ENCODE results near the gene SCFD2.

The SCFD2 gene

GRCh38 chr4:53067125-53067802 lies 298.6 kb downstream of the SCFD2 start:
- H3K27me3 ChIP-seq (ENCODE audit: low read depth, low read length): no peaks in the 10 kb centered on the region
- peaks cover 12% of the 10 kb centered on the region for H3K36me3 ChIP-seq (replicated peaks; ENCODE audit: low read depth, low read length)
- H3K9me3 ChIP-seq (ENCODE audit: insufficient read depth, low read length): peaks cover 11% of the 10 kb centered on the region; the same call in 1 of the 2 replicates
- no peak overlapping the region for H2AFZ ChIP-seq (ENCODE audit: low read depth, low read length)
- H3K9ac ChIP-seq (ENCODE audit: low read length): no peak overlapping the region
- H3K27ac ChIP-seq (ENCODE audit: low read length): no peak overlapping the region
- no peaks in the 10 kb centered on the region for H4K20me1 ChIP-seq (ENCODE audit: insufficient read depth, low read length)
- TF ChIP-seq CTCF (IDR thresholded peaks at IDR 0.05; ENCODE audit: low read depth, low read length) (no peak), EZH2phosphoT487 (IDR thresholded peaks at IDR 0.05; ENCODE audit: low read depth) (no peak)
- H3K4me3 ChIP-seq (ENCODE audit: low read length): no peak overlapping the region
- H3K79me2 ChIP-seq (ENCODE audit: low read length): no peaks in the 10 kb centered on the region
- no peaks in the 10 kb centered on the region for H3K4me1 ChIP-seq (ENCODE audit: low read length)
- no peak overlapping the region for H3K4me2 ChIP-seq (ENCODE audit: low read length)

GRCh38 chr4:53066155-53066554 lies 299.7 kb downstream of the SCFD2 start:
- no peak overlapping the region for H3K9ac ChIP-seq (ENCODE audit: low read length)
- TF ChIP-seq CTCF (IDR thresholded peaks at IDR 0.05; ENCODE audit: low read depth, low read length) (no peak), EZH2phosphoT487 (IDR thresholded peaks at IDR 0.05; ENCODE audit: low read depth) (no peak)
- H3K79me2 ChIP-seq (ENCODE audit: low read length): no peaks in the 10 kb centered on the region
- no peak overlapping the region for H3K27ac ChIP-seq (ENCODE audit: low read length)
- H3K27me3 ChIP-seq (ENCODE audit: low read depth, low read length): no peaks in the 10 kb centered on the region
- no peak overlapping the region for H2AFZ ChIP-seq (ENCODE audit: low read depth, low read length)
- peaks cover 12% of the 10 kb centered on the region for H3K36me3 ChIP-seq (replicated peaks; ENCODE audit: low read depth, low read length)
- no peaks in the 10 kb centered on the region for H3K4me1 ChIP-seq (ENCODE audit: low read length)
- H3K9me3 ChIP-seq (ENCODE audit: insufficient read depth, low read length): peaks cover 11% of the 10 kb centered on the region; the same call in 1 of the 2 replicates
- H3K4me3 ChIP-seq (ENCODE audit: low read length): no peak overlapping the region
- no peak overlapping the region for H3K4me2 ChIP-seq (ENCODE audit: low read length)
- H4K20me1 ChIP-seq (ENCODE audit: insufficient read depth, low read length): no peaks in the 10 kb centered on the region

GRCh38 chr4:53064609-53065008 lies 301.3 kb downstream of the SCFD2 start:
- Histone ChIP-seq H3K4me3 (ENCODE audit: low read length) (no peak overlapping the region), H3K9ac (ENCODE audit: low read length) (no peak overlapping the region), H3K79me2 (ENCODE audit: low read length) (no peaks in the 10 kb centered on the region), H4K20me1 (ENCODE audit: insufficient read depth, low read length) (no peaks in the 10 kb centered on the region), H3K27ac (ENCODE audit: low read length) (no peak overlapping the region), H3K36me3 (replicated peaks; ENCODE audit: low read depth, low read length) (peaks cover 12% of the 10 kb centered on the region), H3K9me3 (ENCODE audit: insufficient read depth, low read length) (peaks cover 11% of the 10 kb centered on the region; the same call in 1 of the 2 replicates), H3K27me3 (ENCODE audit: low read depth, low read length) (no peaks in the 10 kb centered on the region), H2AFZ (ENCODE audit: low read depth, low read length) (no peak overlapping the region), H3K4me1 (ENCODE audit: low read length) (no peaks in the 10 kb centered on the region), H3K4me2 (ENCODE audit: low read length) (no peak overlapping the region)
- TF ChIP-seq EZH2phosphoT487 (IDR thresholded peaks at IDR 0.05; ENCODE audit: low read depth) (no peak), CTCF (IDR thresholded peaks at IDR 0.05; ENCODE audit: low read depth, low read length) (no peak)

GRCh38 chr4:53061091-53061850 lies 304.6 kb downstream of the SCFD2 start:
- no peak overlapping the region for H3K4me3 ChIP-seq (ENCODE audit: low read length)
- H3K79me2 ChIP-seq (ENCODE audit: low read length): no peaks in the 10 kb centered on the region
- H3K4me2 ChIP-seq (ENCODE audit: low read length): no peak overlapping the region
- H3K9ac ChIP-seq (ENCODE audit: low read length): no peak overlapping the region
- TF ChIP-seq EZH2phosphoT487 (IDR thresholded peaks at IDR 0.05; ENCODE audit: low read depth) (no peak), CTCF (IDR thresholded peaks at IDR 0.05; ENCODE audit: low read depth, low read length) (no peak)
- no peaks in the 10 kb centered on the region for H4K20me1 ChIP-seq (ENCODE audit: insufficient read depth, low read length)
- no peaks in the 10 kb centered on the region for H3K36me3 ChIP-seq (replicated peaks; ENCODE audit: low read depth, low read length)
- H3K4me1 ChIP-seq (ENCODE audit: low read length): no peaks in the 10 kb centered on the region
- no peaks in the 10 kb centered on the region for H3K9me3 ChIP-seq (ENCODE audit: insufficient read depth, low read length)
- no peak overlapping the region for H2AFZ ChIP-seq (ENCODE audit: low read depth, low read length)
- no peaks in the 10 kb centered on the region for H3K27me3 ChIP-seq (ENCODE audit: low read depth, low read length)
- H3K27ac ChIP-seq (ENCODE audit: low read length): no peak overlapping the region
